Ectodermal cell (in vitro differentiated cells): ENCODE results near the gene HCAR3.

ENCODE experiments used
- H3K27ac ChIP-seq: 2 replicates; pipeline ENCODE4 v1.7.0; 2013; ENCODE audit warnings: mild to moderate bottlenecking, low read depth, low read length; ENCODE audit not compliant: insufficient read depth, poor library complexity, severe bottlenecking
- H3K27me3 ChIP-seq: 2 replicates; pipeline ENCODE4 v1.7.0; 2013; ENCODE audit warnings: mild to moderate bottlenecking, low read length; ENCODE audit not compliant: insufficient read depth, control insufficient read depth, poor library complexity, severe bottlenecking
- H3K36me3 ChIP-seq: one replicate; pipeline ENCODE4 v1.7.0; 2013; ENCODE audit warnings: low read length; ENCODE audit not compliant: control insufficient read depth, insufficient read depth
- H3K4me1 ChIP-seq: one replicate; pipeline ENCODE4 v1.7.0; 2013; ENCODE audit warnings: low read length; ENCODE audit not compliant: control insufficient read depth, insufficient read depth
- H3K4me3 ChIP-seq: 2 replicates; pipeline ENCODE4 v1.7.0; 2013; ENCODE audit warnings: low read depth, low read length, control low read depth; ENCODE audit not compliant: insufficient read depth
- H3K9me3 ChIP-seq: 2 replicates; pipeline ENCODE4 v1.7.0; 2013; ENCODE audit warnings: mild to moderate bottlenecking, low read length, moderate library complexity; ENCODE audit not compliant: control insufficient read depth
- WGBS, 2 experiments: methylation state at CpG; one replicate each; pipeline ENCODE4 v1.1.7; 2013; ENCODE audit warnings: missing lambda C conversion rate in 2 of 2; 5-methylcytosine and 5-hydroxymethylcytosine counted together

Gene HCAR3

GRCh38 chr12:122669397-122670070 lies 47.1 kb downstream of the HCAR3 start:
- no peaks in the 10 kb centered on the region for H3K27me3 ChIP-seq
- no peaks in the 10 kb centered on the region for H3K36me3 ChIP-seq
- 90 to 93% methylated on average over 3 of the region's 5 CpGs for WGBS, 2 experiments
- H3K4me1 ChIP-seq: no peaks in the 10 kb centered on the region
- no peaks in the 10 kb centered on the region for H3K9me3 ChIP-seq
- no peak overlapping the region for H3K4me3 ChIP-seq
- no peak overlapping the region for H3K27ac ChIP-seq

GRCh38 chr12:122668268-122668667 lies 48.3 kb downstream of the HCAR3 start:
- Histone ChIP-seq H3K4me3 (no peak overlapping the region), H3K36me3 (no peaks in the 10 kb centered on the region), H3K27me3 (no peaks in the 10 kb centered on the region), H3K4me1 (no peaks in the 10 kb centered on the region), H3K9me3 (no peaks in the 10 kb centered on the region), H3K27ac (no peak overlapping the region)
- 86 to 90% methylated on average over 2 of the region's 2 CpGs for WGBS, 2 experiments

- WGBS, 2 experiments: 92 to 95% methylated on average over 5 of the region's 5 CpGs
- H3K27ac ChIP-seq: no peak overlapping the region
- H3K4me3 ChIP-seq: no peak overlapping the region
- H3K36me3 ChIP-seq: no peaks in the 10 kb centered on the region
- H3K4me1 ChIP-seq: no peaks in the 10 kb centered on the region
- H3K27me3 ChIP-seq: no peaks in the 10 kb centered on the region
- H3K9me3 ChIP-seq: no peaks in the 10 kb centered on the region
Measured at GRCh38 chr12:122665759-122666158, 50.9 kb downstream of the HCAR3 start.

GRCh38 chr12:122665349-122665748 lies 51.3 kb downstream of the HCAR3 start:
- 89 to 92% methylated on average over 8 of the region's 8 CpGs for WGBS, 2 experiments
- H3K4me3 ChIP-seq: no peak overlapping the region

More at GRCh38 chr12:122665349-122665748, 51.3 kb downstream of the HCAR3 start:
- Histone ChIP-seq H3K4me1 (no peaks in the 10 kb centered on the region), H3K9me3 (no peaks in the 10 kb centered on the region), H3K27me3 (no peaks in the 10 kb centered on the region), H3K27ac (no peak overlapping the region), H3K36me3 (no peaks in the 10 kb centered on the region)
